HG03520 (cell line): ENCODE data around the gene OPCML.

ENCODE experiments used
- ATAC-seq: cut with Tn5 transposase; IDR thresholded peaks from one replicate; pipeline ENCODE4 v1.9.1; 2021; ENCODE audit warnings: mild to moderate bottlenecking, moderate library complexity; ENCODE audit not compliant: unreplicated experiment

Gene OPCML

GRCh38 chr11:132969892-132970291, 562.4 kb downstream of the OPCML start:
- no peak for ATAC-seq

- ATAC-seq, result no peak
Observed at GRCh38 chr11:132962041-132962440, 570.3 kb downstream of the OPCML start.

- no peak for ATAC-seq
Observed at GRCh38 chr11:132961453-132961852, 570.8 kb downstream of the OPCML start.

- ATAC-seq, result no peak
Observed at GRCh38 chr11:132960273-132961078, 571.8 kb downstream of the OPCML start.

- no peak for ATAC-seq
Observed at GRCh38 chr11:132959693-132960092, 572.6 kb downstream of the OPCML start.

GRCh38 chr11:132957881-132958280, 574.4 kb downstream of the OPCML start:
- no peak for ATAC-seq

GRCh38 chr11:132948252-132948651, 584.0 kb downstream of the OPCML start:
- ATAC-seq, result no peak

GRCh38 chr11:132944569-132944944, 587.7 kb downstream of the OPCML start:
- ATAC-seq, result no peak

GRCh38 chr11:132943706-132944568, 588.4 kb downstream of the OPCML start:
- ATAC-seq, result no peak

GRCh38 chr11:132943357-132943705, 589.0 kb downstream of the OPCML start:
- no peak for ATAC-seq

GRCh38 chr11:132942611-132943356, 589.5 kb downstream of the OPCML start:
- ATAC-seq, result no peak

- ATAC-seq, result no peak
Observed at GRCh38 chr11:132941761-132942160, 590.5 kb downstream of the OPCML start.

- ATAC-seq, result no peak
Observed at GRCh38 chr11:132941024-132941646, 591.2 kb downstream of the OPCML start.

- no peak for ATAC-seq
Observed at GRCh38 chr11:132937016-132937415, 595.3 kb downstream of the OPCML start.

GRCh38 chr11:132935383-132935782, 596.9 kb downstream of the OPCML start:
- no peak for ATAC-seq

- ATAC-seq, result no peak
Observed at GRCh38 chr11:132933703-132934102, 598.6 kb downstream of the OPCML start.

- no peak for ATAC-seq
Observed at GRCh38 chr11:132925825-132926469, 606.4 kb downstream of the OPCML start.

- ATAC-seq, result no peak
Observed at GRCh38 chr11:132921597-132921996, 610.7 kb downstream of the OPCML start.

GRCh38 chr11:132920451-132921096, 611.7 kb downstream of the OPCML start:
- no peak for ATAC-seq

GRCh38 chr11:132914600-132914999, 617.7 kb downstream of the OPCML start:
- no peak for ATAC-seq
